Measurements from ENCODE around the gene FBXW4. TPM values are rescaled to one million over a fixed set of nuclear protein-coding genes. Genes with fewer than 3 reads are reported as not detected.

Gene FBXW4
- total and polyA plus RNA-seq, 9 of the 15 experiments (the other 6 are each of a cell fraction or from before 2014, with no cell fraction given): 1.0 to 10.6 (median 5.4) TPM

DNA sequence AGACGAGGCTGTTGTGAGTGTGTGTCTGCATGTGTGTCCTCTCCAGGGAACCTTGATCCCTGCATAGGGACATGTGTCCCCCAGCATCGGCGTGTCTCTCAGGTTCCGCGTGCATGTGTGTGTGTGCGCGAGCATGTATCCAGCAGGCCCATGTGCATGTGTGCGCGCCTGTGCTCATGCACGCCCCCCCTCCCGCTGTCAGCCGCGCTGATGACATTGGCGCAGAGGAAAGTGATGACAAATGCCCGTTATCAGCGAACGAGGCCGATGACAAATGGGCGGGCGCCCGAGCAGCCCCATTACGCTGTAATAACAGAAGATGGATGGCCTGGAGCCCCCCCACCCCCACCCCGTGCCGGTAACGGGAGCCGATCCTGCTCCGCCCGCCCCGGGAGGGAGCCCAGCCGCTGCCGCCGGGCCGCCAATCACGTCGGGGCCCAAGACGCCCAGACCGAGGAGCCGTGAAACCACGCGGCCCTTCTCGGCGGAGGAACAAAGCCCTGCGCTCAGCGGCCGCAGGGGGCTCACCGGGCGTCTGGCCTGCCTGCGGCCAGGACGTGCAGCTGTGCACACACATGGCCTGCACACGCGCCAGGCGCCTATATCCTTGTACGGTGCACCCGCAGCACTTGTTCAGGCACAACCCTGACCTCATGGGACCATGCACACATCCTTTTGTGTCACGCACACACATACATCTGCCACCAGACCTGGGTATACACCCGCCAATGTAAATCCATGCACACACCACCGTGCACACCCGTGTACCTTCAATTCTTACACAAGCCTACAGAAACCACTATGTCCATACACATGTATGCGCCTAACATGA lies 128.4 kb downstream of the FBXW4 start (continued):
- peak; percentile 45 for TF ChIP-seq ARID1B (IDR thresholded peaks at IDR 0.05)
- no peak for TF ChIP-seq SREBF1 (IDR thresholded peaks at IDR 0.05; ENCODE audit: borderline replicate concordance, low read depth, low read length)
- TF ChIP-seq CBX5 (IDR thresholded peaks at IDR 0.05; ENCODE audit: borderline replicate concordance, low read depth): no peak
- TF ChIP-seq, protein P1, sequence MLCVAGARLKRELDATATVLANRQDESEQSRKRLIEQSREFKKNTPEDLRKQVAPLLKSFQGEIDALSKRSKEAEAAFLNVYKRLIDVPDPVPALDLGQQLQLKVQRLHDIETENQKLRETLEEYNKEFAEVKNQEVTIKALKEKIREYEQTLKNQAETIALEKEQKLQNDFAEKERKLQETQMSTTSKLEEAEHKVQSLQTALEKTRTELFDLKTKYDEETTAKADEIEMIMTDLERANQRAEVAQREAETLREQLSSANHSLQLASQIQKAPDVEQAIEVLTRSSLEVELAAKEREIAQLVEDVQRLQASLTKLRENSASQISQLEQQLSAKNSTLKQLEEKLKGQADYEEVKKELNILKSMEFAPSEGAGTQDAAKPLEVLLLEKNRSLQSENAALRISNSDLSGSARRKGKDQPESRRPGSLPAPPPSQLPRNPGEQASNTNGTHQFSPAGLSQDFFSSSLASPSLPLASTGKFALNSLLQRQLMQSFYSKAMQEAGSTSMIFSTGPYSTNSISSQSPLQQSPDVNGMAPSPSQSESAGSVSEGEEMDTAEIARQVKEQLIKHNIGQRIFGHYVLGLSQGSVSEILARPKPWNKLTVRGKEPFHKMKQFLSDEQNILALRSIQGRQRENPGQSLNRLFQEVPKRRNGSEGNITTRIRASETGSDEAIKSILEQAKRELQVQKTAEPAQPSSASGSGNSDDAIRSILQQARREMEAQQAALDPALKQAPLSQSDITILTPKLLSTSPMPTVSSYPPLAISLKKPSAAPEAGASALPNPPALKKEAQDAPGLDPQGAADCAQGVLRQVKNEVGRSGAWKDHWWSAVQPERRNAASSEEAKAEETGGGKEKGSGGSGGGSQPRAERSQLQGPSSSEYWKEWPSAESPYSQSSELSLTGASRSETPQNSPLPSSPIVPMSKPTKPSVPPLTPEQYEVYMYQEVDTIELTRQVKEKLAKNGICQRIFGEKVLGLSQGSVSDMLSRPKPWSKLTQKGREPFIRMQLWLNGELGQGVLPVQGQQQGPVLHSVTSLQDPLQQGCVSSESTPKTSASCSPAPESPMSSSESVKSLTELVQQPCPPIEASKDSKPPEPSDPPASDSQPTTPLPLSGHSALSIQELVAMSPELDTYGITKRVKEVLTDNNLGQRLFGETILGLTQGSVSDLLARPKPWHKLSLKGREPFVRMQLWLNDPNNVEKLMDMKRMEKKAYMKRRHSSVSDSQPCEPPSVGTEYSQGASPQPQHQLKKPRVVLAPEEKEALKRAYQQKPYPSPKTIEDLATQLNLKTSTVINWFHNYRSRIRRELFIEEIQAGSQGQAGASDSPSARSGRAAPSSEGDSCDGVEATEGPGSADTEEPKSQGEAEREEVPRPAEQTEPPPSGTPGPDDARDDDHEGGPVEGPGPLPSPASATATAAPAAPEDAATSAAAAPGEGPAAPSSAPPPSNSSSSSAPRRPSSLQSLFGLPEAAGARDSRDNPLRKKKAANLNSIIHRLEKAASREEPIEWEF (CRISPR knock-in tag; IDR thresholded peaks at IDR 0.05): no peak
- TF ChIP-seq, protein P2, sequence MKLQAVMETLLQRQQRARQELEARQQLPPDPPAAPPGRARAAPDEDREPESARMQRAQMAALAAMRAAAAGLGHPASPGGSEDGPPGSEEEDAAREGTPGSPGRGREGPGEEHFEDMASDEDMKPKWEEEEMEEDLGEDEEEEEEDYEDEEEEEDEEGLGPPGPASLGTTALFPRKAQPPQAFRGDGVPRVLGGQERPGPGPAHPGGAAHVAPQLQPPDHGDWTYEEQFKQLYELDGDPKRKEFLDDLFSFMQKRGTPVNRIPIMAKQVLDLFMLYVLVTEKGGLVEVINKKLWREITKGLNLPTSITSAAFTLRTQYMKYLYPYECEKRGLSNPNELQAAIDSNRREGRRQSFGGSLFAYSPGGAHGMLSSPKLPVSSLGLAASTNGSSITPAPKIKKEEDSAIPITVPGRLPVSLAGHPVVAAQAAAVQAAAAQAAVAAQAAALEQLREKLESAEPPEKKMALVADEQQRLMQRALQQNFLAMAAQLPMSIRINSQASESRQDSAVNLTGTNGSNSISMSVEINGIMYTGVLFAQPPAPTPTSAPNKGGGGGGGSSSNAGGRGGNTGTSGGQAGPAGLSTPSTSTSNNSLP (IDR thresholded peaks at IDR 0.05; ENCODE audit: borderline replicate concordance, low read depth, low read length): no peak
- TF ChIP-seq ADNP (tag; IDR thresholded peaks at IDR 0.05): no peak
- TF ChIP-seq ZNF124 (CRISPR knock-in tag; IDR thresholded peaks at IDR 0.05): no peak
- no peak for TF ChIP-seq HEY1 (CRISPR knock-in tag; IDR thresholded peaks at IDR 0.05; ENCODE audit: borderline replicate concordance)
- no peak for TF ChIP-seq PHB (CRISPR knock-in tag; IDR thresholded peaks at IDR 0.05)
- TF ChIP-seq CBFA2T3 (IDR thresholded peaks at IDR 0.05): no peak
- TF ChIP-seq ZNF707 (CRISPR knock-in tag; conservative IDR thresholded peaks at IDR 0.05): no peak
- no peak for TF ChIP-seq U2AF1 (optimal IDR thresholded peaks at IDR 0.05; ENCODE audit: low read depth, low read length)
- TF ChIP-seq ZNF165 (CRISPR knock-in tag; IDR thresholded peaks at IDR 0.05; ENCODE audit: borderline replicate concordance): no peak
- TF ChIP-seq MEIS2 (IDR thresholded peaks at IDR 0.05; ENCODE audit: partially characterized antibody): peak; percentile 97
- no peak for TF ChIP-seq NFE2 (IDR thresholded peaks at IDR 0.05; ENCODE audit: low read depth)
- no peak for TF ChIP-seq CREBBP (IDR thresholded peaks at IDR 0.05; ENCODE audit: low read depth, low read length)
- no peak for TF ChIP-seq ZNF184 (CRISPR knock-in tag; IDR thresholded peaks at IDR 0.05)
- TF ChIP-seq SMAD2 (IDR thresholded peaks at IDR 0.05; ENCODE audit: low read depth, low read length): no peak
- peak; percentile 43 to 59 for TF ChIP-seq NRF1 (conservative IDR thresholded peaks at IDR 0.05 in 1 of 2, IDR thresholded peaks at IDR 0.05 in 1 of 2)
- TF ChIP-seq, protein P3, sequence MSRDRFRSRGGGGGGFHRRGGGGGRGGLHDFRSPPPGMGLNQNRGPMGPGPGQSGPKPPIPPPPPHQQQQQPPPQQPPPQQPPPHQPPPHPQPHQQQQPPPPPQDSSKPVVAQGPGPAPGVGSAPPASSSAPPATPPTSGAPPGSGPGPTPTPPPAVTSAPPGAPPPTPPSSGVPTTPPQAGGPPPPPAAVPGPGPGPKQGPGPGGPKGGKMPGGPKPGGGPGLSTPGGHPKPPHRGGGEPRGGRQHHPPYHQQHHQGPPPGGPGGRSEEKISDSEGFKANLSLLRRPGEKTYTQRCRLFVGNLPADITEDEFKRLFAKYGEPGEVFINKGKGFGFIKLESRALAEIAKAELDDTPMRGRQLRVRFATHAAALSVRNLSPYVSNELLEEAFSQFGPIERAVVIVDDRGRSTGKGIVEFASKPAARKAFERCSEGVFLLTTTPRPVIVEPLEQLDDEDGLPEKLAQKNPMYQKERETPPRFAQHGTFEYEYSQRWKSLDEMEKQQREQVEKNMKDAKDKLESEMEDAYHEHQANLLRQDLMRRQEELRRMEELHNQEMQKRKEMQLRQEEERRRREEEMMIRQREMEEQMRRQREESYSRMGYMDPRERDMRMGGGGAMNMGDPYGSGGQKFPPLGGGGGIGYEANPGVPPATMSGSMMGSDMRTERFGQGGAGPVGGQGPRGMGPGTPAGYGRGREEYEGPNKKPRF (IDR thresholded peaks at IDR 0.05; ENCODE audit: low read depth, low read length): no peak
- no peak for TF ChIP-seq SMAD1 (IDR thresholded peaks at IDR 0.05; ENCODE audit: low read depth, low read length, partially characterized antibody)

Measured in K562 (cell line).